Kidney tubule cell (primary cell): ENCODE measurements around the gene COPS8.

Experiments
- DNase-seq: peaks from one replicate; pipeline ENCODE4 v3.0.0-alpha.2; 2018; ENCODE audit warnings: low spot score

The COPS8 gene

DNA sequence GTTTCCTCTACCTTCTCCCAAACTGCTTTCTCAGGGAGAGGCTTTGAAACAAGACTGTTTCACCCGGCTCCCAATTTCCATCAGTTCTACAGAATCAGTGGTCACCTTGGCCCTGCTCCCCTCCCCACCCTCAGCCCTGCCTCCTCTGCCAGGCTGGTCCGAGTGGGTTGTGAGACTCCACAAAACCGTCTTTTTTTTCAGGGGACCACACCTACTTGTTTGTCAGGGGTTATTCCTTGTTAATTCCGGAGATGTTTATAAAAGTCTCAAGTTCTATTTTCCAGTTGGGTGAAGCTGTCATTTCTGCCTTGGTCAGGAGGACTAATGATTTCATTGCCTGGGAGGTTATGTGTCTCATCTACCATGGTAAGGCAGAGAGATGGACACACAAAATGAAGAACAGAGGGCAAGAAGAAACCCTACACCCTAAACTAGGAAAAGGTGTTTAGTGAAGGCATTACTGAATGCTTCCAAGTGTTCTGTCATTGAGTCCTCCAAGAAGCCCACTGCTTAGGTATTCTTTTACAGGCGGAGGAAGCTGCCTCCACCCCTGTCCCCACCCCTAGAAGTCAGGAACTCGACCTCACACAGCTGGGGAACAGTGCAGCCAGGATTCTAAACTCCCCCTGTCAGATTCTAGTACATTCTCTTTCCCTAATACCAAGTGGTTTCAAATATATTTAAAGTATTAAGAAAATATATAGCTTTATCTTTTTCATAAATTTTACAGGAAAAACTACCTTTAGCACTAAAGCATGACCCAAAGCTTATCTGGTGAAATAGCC is 46.3 kb downstream of the COPS8 start:
- DNase-seq, result no peak

DNA sequence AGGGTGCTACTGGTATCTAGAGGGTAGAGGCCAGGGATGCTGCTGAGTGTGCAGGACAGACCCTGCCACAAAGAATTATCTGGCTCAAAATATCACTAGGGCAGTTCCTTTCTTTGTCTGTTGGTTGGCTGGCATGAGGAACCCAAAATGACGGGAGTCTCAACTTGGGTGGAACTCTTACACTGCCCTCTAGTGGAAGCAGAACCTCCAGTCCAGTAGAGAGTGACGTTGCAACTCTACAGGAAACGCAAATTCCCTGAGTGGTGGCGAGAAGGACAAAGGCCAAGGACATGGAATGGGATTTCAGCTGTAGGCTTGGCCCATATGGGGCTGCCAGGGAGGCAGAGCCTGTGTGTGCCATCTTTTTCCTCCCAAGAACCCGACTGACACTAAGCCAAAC is 47.1 kb downstream of the COPS8 start:
- DNase-seq, result no peak

DNA sequence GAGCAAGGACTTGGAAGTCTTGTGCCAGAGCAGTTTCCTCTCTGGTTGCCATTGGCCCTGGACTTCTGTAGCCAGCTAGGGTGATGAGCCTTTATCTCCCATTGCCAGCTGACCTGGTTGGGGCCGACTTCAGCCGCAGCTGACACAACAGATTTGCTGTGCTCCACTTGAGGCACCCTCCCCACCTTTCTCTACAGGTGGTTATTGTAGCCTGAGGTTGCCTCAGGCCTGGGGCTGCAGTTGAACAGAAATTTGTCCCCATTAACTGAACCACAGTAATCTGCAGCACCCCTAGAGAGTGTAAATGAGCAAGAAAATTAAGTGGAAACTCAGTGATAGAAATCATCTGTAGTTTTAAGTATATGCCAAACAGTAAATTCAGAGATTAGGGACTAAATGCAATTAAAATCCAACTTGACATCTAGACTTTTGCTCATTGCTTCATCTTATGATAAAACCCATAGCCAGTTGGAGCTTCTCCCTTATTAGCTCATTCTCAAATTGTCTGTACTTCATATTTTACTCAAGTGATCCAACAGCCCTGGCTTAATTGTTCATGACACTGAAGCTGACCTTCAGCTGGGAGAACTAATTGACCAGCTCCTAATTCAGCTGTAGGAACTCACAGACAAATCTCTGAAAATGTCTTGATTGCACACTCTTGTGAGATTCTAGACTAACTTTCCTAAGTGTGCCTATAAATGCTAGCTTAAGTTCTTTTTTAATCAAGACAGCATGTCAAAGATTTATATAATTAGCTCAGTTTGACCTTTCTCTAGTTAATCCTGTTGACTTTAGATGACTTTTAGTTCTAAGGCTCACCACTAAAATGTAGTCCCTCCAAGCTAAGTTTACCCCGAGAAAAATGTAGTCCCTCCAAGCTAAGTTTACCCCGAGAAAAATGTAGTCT is 48.9 kb downstream of the COPS8 start:
- no peak for DNase-seq

DNA sequence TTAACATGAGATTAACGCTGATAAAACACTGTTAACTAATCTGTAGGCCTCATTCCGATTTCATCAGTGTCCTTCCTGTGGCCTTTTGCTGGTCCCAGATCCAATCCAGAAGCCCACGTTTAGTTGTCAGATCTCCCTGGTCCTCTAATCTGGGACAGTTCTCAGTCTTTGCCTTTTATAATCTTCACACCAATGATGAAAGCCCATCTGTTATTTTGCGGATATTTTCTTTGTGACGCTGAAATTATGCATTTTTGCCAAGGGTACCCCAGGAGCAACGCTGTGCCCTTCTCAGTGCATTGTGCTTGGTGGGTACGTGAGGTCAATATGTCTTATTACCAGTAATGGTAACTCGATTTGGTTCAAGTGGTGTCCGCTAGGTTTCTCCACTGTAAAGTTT is 51.1 kb downstream of the COPS8 start:
- DNase-seq, result no peak

DNA sequence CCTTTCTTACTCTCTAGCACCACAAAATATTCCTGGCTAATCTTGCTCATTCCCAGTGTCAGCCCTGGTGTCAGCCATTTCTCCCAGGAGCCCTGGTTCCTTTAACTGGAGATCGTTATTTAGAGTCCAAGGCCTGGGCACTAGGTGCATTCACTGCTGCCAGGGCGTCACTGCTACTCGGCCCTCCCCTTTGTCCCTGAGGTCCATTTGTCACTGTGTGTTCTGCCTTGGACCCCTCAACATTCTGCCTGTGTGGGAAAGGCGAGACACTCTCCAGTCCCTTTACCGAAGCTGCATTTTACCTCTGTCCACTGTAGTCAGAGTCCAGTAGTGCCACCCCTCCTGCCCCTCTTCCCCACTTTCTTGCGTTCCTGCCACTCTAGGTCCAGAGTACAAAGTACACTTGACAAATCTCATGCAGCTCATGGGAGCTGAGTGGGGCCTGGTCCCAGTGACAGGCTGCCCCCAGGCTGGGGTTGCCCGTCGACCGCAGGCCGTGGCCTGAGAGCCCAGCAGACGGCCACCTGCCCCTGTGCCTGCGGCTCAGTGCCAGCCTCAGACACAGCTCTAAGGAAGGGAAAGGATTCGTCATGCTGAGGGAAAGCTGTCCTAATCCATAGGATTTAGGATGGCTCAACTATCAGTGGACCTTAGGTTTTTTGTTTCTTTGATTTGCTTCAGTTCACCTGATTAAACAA is 52.1 kb downstream of the COPS8 start:
- DNase-seq, result no peak

DNA sequence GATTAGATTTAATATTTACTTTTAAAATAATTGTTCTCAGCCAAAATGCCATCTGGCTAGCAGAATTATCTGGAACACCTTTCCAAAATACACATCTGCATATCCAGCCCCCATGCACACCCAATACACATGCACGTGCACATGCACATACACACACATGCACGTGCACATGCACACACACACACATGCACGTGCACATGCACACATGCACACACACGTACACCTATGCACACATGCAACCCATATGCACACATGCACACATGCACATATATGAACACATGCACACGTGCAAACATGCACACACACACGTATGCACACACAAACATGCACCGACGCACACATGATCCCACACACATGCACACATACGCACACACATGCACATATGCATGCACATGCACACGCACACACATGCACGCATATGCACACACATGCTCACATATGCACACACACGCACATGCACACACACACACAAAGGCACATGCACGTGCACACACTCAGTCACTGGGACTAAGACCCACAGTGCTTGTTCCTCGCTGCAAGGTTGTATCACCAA is 53.5 kb downstream of the COPS8 start:
- no peak for DNase-seq

DNA sequence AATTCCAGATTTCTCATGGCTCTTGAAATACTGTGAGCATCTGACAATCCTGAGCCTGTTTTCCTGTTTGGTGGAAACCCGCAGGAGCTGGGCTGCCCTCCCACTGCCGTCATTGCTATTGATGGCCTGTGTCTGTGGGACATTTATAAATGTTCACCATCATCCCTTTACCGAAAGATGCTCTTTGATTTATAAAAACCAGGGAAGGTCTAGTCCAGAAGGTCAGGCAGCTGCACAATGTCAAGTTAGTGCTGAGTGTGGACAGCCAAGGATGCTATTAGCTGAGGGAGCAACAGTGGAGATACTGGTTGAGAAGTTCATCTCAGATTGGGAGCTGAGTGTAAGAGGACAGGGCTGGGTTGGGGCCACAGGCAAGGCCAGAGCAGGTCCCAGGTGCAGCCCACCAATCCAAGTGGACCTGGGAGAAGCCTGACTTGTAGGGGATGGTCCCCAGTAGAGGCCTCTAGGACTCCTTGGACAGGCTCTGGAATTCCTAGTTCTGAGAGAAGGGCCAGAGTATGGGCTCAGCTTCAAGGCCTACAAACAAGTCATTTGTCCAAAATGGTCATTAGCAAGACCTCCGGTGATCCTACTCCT is 55.1 kb downstream of the COPS8 start:
- no peak for DNase-seq

DNA sequence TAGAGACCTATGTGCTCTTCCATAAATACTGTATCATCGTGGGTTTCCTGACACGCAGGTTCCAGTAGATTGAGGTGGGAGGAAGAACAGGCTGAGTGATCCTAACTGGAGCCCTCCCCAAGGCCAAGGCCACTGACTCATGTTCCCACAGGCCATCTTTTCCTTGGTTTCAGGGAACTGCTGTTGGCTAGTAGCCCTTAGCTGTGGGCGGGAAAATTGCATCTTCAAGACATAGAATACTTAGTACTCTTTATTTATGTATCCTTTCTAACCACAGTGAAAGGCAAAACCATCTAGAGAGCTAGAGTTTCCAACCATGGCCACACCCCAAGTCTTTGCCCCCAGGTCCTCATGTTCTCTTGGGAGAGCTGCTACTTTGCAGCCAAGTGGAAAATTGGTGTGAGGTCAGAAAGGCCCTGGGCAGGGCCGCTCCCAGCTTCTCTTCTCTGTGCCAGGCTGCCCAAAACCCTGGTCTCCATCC is 55.9 kb downstream of the COPS8 start:
- DNase-seq, result peak; percentile 9

DNA sequence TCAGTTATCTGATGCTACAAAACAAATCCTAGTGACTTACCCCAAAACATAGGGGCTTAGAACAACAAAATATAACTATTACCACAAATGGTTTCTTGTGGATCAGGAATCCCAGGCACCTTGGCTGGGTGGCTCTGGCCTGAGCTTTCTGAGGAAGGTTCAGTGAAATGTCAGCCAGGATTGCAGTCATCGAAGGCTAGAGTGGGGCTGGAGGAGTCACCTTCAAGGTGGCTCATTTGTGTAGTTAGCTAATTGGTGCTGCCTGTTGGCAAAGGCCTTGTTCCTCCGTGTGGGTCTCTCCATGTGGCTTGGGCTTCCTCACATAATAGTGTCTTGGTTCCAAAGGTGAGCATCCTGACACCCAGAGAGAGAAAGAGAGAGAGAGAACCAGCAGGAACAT is 57.4 kb downstream of the COPS8 start:
- no peak for DNase-seq

DNA sequence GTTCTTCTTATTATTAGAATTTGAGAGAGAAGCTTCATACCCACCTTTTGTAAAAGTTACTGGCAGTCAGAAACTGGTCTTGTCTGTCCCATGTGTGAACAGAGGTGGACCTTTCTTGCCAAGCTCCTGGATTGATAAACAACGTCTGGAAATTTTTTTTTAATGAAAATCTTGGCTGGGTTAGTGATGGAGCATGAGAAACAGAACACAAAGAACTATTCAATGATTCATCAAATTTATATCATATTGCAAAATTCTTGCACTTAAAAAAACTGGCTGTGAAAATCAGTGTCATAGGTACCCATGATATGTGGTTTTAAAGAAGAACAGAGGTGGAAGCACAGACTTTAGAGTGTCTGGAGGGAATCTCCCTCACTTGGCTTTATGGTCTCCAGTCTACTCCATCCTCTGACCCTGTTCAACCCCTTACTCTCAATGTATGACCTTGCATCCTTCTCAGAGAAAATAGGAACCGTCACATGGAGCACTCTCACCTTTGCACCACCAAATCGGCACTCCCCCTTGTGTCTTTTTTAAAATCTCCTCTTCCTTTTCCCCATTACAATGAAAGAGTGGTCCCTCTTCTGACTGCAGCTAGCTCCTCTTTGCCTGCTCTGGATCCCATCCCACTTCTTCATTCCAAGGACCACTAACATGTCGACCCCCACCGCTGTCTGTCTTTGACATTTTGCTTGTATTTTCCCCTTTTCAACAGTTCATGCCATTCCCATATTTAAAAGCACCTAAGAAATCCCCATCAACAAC is 58.2 kb downstream of the COPS8 start:
- no peak for DNase-seq

DNA sequence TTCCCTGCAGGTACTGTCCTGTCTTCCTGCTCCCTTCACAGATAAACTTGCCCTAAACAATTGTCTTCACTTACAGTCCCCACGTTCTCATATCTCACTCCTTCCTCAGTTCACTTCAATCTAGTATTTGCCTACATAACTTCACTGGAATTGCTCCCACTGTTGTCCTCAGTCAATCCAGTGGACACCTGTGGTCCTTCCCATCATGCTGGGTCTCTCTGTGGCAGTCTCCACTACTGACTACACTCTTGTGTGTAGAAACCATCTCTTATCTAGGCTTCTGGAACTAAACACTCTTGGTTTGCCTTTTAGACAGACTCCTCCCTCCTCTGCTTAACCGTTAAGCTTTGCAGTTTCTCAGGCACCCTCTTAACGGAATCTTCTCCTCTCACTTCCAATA is 58.8 kb downstream of the COPS8 start:
- no peak for DNase-seq

DNA sequence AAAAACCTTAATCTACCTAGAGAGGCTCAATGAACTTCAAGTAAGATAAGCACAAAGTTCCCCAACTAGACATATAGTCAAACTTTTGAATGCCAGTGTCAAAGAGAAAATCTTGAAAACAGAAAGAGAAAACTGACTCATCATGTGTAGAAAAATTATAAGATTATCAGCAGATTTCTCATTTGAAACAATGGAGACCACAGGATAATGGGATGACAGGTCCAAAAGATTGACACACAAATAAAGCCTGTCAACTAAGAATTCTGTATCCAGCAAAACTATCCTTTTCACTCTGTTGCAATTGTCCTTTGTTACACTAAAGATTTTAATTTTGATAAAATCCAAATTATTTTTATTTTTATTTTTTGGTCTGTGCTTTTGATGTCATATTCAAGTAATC is 61.6 kb downstream of the COPS8 start:
- DNase-seq, result no peak

DNA sequence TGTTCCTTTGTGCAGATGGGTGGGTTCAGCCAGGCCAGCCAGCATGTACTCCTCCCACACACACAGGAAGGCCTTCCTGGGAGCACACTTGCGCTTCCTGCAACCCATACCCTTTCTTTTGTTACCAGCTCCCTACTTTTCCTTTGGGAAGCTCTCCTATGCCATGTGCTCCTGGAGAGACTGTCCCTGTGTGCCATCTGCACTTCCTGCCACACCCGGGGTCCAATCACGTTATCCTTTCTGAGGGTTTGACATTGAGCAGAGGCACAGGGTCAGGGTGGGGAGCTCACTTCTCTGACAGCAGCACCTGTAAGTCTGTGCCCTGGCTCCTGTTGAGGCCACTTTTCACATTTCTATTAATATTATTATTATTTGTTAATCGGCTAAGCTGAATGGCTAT is 62.9 kb downstream of the COPS8 start:
- DNase-seq, result no peak

DNA sequence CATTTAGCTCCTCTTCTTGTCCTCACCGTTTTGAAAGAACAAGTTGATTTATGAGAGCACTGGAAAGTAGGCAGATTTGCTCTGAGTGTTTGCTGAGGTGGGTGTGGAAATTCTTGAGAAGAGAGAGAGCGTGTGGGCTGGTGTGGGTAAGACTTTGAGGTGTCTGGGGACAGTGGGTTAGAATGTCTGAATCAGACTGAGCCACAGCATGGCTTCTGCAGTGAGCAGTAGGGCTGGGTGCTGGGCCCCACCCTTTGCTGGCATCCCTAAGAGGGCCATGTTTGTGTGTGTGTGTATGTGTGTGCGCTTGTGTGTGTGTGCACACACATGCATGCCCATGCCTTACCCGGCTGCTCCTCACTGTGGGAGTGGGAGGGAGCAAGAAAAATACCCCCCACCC is 63.7 kb downstream of the COPS8 start:
- DNase-seq, result no peak
